Activated CD4-positive, alpha-beta memory T cell treated with anti-CD3 and anti-CD28 coated beads, Interleukin-2, amount 10 ng/mL, durations not matched to agents 7 days and 5 days (primary cell): ENCODE measurements around the gene SEMA6A. TPM values are rescaled to one million over a fixed set of nuclear protein-coding genes. Genes with fewer than 3 reads are reported as not detected.

ENCODE experiments used
- CTCF ChIA-PET: fragments of 350-600 bp; sonication (Branson Sonifier 250); formaldehyde crosslinking; loops from one replicate; lab custom pipeline; 2021; ENCODE audit warnings: antibody characterized with exemption, inconsistent platforms; lab: Charles Lee
- POLR2A ChIA-PET: fragments of 350-600 bp; sonication (Branson Sonifier 250); formaldehyde crosslinking; loops from one replicate; lab custom pipeline; 2021; ENCODE audit warnings: antibody characterized with exemption; lab: Charles Lee
- DNase-seq: peaks from one replicate; pipeline ENCODE4 v3.0.0-alpha.2; 2020
- H3K27ac Mint-ChIP-seq: one replicate; pipeline ENCODE4 v1.8.0; 2021; ENCODE audit warnings: mild to moderate bottlenecking, mixed read lengths
- H3K27me3 Mint-ChIP-seq: one replicate; pipeline ENCODE4 v1.8.0; 2021; ENCODE audit warnings: mixed read lengths
- H3K36me3 Mint-ChIP-seq: one replicate; pipeline ENCODE4 v1.8.0; 2021; ENCODE audit warnings: low read depth, mixed read lengths
- H3K4me1 Mint-ChIP-seq: one replicate; pipeline ENCODE4 v1.8.0; 2021; ENCODE audit warnings: mixed read lengths
- H3K4me3 Mint-ChIP-seq: one replicate; pipeline ENCODE4 v1.8.0; 2021; ENCODE audit warnings: mild to moderate bottlenecking, mixed read lengths
- H3K9me3 Mint-ChIP-seq: one replicate; pipeline ENCODE4 v1.8.0; 2021; ENCODE audit warnings: mixed read lengths
- total RNA-seq, 2 experiments: library from RNA; stranded (reverse); gene quantifications; one replicate each; pipeline ENCODE4 v1.2.3, GENCODE V29; 2021

Gene SEMA6A
- total RNA-seq, 2 experiments from 2014 or later: 0.13 TPM; not detected in 1

DNA sequence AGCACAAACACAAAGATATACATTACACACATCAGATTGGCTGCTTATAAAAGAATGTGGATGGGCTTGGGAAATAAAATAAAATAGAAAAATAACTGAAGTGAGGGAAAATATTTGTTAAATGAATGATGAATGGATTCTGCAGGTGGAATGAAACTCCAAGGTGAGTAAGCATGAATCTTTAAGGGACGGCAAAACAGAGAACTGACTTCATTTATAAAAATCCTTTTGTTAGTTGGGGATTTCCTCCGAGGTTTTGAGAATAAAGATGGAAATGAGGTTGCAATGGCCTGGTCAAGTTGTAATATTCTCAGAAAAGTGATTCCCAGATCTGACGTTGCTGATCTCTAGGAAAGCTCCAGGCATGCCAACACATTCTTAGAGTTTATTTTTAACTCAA is 20.9 kb upstream of the SEMA6A start:
- no peaks in the 10 kb centered on the region for H3K27me3 Mint-ChIP-seq
- H3K36me3 Mint-ChIP-seq: no peaks in the 10 kb centered on the region

DNA sequence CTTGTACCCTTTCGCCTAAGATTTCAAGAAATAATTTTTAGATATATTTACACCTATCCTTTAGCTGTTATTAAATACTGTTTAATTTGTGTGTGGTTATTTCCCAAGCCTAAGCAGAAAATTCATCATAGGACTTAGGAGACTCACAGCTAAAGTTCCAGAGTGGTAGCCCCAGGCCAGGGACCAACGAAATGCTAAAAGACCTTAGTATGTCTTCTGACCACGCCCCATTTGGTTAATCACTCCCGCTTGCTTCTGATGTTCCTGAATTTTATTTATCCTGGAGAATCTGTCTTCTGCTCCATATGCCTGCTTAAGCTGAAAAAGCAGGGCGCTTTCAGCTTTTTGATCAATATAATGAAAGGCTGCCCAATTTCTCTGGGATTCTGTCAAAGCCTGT is 18.7 kb upstream of the SEMA6A start:
- DNase-seq: no peak
- no peaks in the 10 kb centered on the region for H3K4me1 Mint-ChIP-seq
- H3K27me3 Mint-ChIP-seq: no peaks in the 10 kb centered on the region
- no peaks in the 10 kb centered on the region for H3K9me3 Mint-ChIP-seq
- H3K27ac Mint-ChIP-seq: no peak overlapping the region
- H3K36me3 Mint-ChIP-seq: no peaks in the 10 kb centered on the region
- H3K4me3 Mint-ChIP-seq: no peak overlapping the region
- ChIA-PET CTCF (interaction anchor here (0.7 kb wide), 1 partner anchor 17 kb away, joined by 3 read pairs; no protein-coding TSS in a partner anchor), POLR2A (no interaction called here)

More for the DNA sequence above, 20.9 kb upstream of the SEMA6A start:
- POLR2A ChIA-PET: no interaction called here
- DNase-seq: no peak
- no peak overlapping the region for H3K4me3 Mint-ChIP-seq
- H3K4me1 Mint-ChIP-seq: no peaks in the 10 kb centered on the region
- no peak overlapping the region for H3K27ac Mint-ChIP-seq
- H3K9me3 Mint-ChIP-seq: no peaks in the 10 kb centered on the region
- CTCF ChIA-PET: no interaction called here

DNA sequence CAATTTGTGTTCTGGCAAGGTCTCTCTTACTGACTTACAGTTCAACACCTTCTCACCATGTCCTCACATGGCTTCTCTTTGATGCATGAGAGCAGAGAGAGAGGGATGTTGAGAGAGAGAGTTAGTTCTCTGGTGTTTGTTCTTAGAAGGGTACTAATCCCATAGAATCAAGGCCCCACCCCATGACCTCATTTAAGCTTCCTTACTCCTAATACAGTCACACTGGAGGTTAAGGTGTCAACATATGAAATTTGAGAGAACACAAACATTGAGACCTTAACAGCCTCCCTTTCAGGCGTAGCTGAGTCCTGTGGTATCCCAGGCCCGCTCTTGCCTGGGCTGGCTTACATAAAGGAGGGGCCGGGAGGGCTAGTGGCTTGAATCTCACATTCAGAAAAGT is 10.6 kb upstream of the SEMA6A start:
- CTCF ChIA-PET: interaction anchor here (1.1 kb wide), 1 partner anchor 9 kb away, joined by 3 read pairs; no protein-coding TSS in a partner anchor
- POLR2A ChIA-PET: interaction anchor here (0.6 kb wide), 1 partner anchor 462 kb away, joined by 3 read pairs; no protein-coding TSS in a partner anchor
- no peak overlapping the region for H3K4me3 Mint-ChIP-seq
- H3K36me3 Mint-ChIP-seq: no peaks in the 10 kb centered on the region
- H3K9me3 Mint-ChIP-seq: no peaks in the 10 kb centered on the region
- H3K27me3 Mint-ChIP-seq: peaks cover 18% of the 10 kb centered on the region
- no peak for DNase-seq
- no peaks in the 10 kb centered on the region for H3K4me1 Mint-ChIP-seq
- no peak overlapping the region for H3K27ac Mint-ChIP-seq

DNA sequence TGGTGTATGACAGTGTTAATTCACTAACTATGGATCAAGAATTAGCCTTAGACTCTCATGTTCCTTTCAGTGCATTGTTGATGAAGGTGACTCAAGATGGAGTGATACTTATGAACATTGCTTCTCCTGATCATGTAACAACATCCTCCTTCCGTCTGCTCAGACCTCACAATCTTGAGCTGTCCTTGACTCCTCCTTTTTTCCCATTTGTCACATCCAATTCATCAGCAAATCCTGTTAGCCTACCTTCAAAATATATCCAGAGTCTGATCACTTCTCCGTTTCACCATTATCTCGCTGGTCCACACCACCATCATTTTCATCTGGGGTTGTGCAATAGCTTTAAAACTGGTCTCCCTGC is 9.2 kb upstream of the SEMA6A start:
- ChIA-PET POLR2A (no interaction called here), CTCF (no interaction called here)
- DNase-seq: no peak
- Mint-ChIP-seq H3K4me1 (no peaks in the 10 kb centered on the region), H3K4me3 (no peak overlapping the region), H3K9me3 (no peaks in the 10 kb centered on the region), H3K36me3 (no peaks in the 10 kb centered on the region), H3K27me3 (peaks cover 23% of the 10 kb centered on the region), H3K27ac (no peak overlapping the region)

DNA sequence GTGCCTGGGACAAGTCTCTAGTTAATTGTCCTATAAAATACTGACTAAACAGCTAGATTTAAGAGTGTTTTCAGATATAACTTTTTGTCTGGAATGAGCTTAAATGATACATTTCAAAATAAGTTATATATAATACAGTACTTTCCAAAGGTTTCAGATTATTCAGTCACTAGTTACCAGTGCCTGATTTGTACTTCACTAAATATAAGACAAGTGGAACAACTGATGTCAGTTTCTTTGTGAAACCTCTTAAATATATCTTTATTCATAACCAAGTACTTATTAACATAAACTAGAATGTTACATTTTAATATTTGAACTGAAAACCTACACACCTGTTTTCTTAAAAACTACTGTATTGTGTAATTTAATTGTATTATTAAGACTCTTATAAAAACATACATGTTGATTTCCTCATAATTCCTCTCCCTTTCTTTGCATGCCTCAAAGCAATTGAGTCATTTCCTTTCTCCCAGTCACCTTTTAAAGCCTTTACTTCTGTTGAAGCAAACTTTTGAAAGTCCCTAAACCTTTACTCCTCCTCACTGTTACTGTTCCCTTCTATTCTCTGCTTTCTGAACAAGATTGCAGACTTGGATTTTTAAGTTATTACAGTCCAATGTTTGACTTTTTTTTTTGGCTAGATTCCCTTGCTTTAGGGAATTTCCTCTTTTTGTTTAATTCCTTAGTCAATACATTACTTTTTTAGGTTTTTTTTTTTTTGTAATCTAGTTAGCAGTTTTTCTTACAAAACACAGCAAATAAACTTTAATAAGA is 8.7 kb upstream of the SEMA6A start:
- POLR2A ChIA-PET: no interaction called here
- Mint-ChIP-seq H3K9me3 (no peaks in the 10 kb centered on the region), H3K4me1 (no peaks in the 10 kb centered on the region), H3K27ac (no peak overlapping the region), H3K27me3 (peaks cover 27% of the 10 kb centered on the region), H3K4me3 (no peak overlapping the region), H3K36me3 (no peaks in the 10 kb centered on the region)
- no peak for DNase-seq
- CTCF ChIA-PET: no interaction called here

DNA sequence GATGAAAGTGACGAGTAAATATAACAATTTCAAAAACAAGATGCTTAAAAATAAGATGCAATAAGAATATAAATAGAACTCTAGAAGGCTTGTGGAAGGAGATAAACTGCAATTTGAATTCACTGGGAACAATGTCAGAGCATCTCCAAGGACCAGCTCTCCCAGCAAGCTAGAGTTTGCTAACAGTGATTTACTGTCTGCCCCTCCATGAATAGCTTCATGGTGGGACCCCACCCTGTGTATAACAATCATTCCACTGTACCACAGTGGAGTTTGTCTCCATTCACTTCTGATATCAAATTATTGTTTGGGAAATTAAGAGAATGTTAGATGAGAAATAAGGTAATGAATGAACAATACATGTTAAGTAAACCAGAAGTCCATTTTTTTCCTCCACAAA is 7.3 kb upstream of the SEMA6A start:
- no peak for DNase-seq
- CTCF ChIA-PET: no interaction called here
- Mint-ChIP-seq H3K4me1 (peaks cover 3% of the 10 kb centered on the region), H3K27ac (no peak overlapping the region), H3K9me3 (no peaks in the 10 kb centered on the region), H3K27me3 (peaks cover 36% of the 10 kb centered on the region), H3K36me3 (no peaks in the 10 kb centered on the region), H3K4me3 (no peak overlapping the region)
- POLR2A ChIA-PET: no interaction called here

DNA sequence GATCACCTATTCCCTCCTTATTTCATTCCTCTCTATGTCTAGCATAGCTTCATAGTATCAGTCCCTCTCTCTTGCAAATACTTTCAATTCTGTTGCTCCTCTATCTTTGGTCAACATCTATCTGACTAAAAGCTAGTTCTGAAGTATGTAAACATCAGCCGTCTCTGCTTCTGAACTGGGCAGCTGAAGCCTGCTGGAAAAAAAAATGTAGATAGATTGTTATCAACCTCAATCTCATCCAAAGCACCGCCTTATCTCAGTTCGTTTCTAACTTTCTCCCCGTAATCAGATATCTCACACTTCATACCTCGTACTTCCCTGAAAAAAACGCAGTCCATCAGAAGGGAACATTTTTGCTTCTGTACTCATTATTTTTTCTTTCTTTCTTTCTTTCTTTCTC is 4.5 kb upstream of the SEMA6A start:
- no peak overlapping the region for H3K4me3 Mint-ChIP-seq
- peaks cover 55% of the 10 kb centered on the region for H3K27me3 Mint-ChIP-seq
- no peaks in the 10 kb centered on the region for H3K9me3 Mint-ChIP-seq
- ChIA-PET POLR2A (no interaction called here), CTCF (no interaction called here)
- H3K4me1 Mint-ChIP-seq: peaks cover 19% of the 10 kb centered on the region
- H3K36me3 Mint-ChIP-seq: no peaks in the 10 kb centered on the region
- no peak for DNase-seq
- no peak overlapping the region for H3K27ac Mint-ChIP-seq

DNA sequence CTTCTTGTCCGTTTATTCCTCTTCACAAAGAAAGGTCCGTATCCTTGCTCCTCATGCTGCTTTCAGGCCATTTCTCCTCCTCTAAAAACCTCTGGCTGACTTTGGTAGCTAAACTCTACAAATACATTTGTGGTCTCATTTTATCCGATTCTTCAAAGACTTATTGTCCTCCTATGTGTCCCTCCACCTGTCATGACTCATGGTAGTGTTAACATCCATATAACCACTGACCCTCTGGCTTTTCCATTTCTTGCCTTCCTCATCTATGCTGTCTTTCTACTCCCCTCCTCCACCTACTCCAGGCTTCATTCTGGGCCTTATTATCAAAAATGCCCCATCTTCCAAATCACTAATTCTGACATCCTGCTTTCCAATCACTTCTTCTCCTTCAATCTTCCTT is 4.1 kb upstream of the SEMA6A start:
- Mint-ChIP-seq H3K27me3 (peaks cover 55% of the 10 kb centered on the region), H3K27ac (no peak overlapping the region), H3K4me3 (no peak overlapping the region), H3K9me3 (no peaks in the 10 kb centered on the region), H3K36me3 (no peaks in the 10 kb centered on the region), H3K4me1 (peaks cover 20% of the 10 kb centered on the region)
- ChIA-PET CTCF (no interaction called here), POLR2A (no interaction called here)
- DNase-seq: no peak

DNA sequence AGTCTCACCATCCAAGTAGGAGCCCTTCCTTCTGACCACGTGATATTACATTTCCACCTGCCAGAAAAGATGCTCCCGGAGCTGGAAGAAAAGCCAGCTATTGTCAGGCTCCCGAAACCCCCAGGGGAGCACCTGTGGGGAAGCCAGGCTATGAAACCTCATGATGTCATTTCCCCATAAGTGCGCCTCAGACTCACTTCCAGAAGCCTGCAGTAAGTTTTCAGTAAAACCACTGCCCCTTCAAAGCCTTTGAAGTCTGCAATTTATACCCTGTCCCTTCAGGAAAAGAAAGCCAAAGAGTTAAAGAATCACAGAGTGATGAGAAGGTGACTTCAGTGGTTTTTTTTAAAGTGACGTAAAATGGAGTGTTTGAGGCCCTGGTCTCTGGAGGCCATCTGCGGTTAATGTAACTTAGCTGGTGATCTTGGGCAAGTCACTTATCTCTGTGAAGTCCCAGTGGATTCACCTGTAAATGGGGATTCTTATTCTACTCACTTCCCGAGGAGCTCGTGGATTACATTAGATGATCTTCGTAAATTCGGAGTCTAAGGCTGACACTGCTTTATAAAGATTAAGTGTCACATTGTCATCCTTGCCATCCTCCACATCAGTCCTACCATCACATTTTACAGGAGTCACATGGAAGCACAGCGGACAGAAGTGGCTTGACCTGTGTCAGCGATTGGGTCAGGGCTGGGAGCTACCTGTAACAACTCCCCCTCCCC is 2.6 kb upstream of the SEMA6A start:
- ChIA-PET CTCF (interaction anchor here (0.8 to 2.4 kb wide), 3 partner anchors 10 to 441 kb away, joined by 3 to 7 read pairs (median 4); no protein-coding TSS in a partner anchor), POLR2A (no interaction called here)
- Mint-ChIP-seq H3K36me3 (no peaks in the 10 kb centered on the region), H3K27ac (no peak overlapping the region), H3K27me3 (peaks cover 68% of the 10 kb centered on the region), H3K4me1 (peaks cover 24% of the 10 kb centered on the region), H3K4me3 (no peak overlapping the region), H3K9me3 (no peaks in the 10 kb centered on the region)
- no peak for DNase-seq

DNA sequence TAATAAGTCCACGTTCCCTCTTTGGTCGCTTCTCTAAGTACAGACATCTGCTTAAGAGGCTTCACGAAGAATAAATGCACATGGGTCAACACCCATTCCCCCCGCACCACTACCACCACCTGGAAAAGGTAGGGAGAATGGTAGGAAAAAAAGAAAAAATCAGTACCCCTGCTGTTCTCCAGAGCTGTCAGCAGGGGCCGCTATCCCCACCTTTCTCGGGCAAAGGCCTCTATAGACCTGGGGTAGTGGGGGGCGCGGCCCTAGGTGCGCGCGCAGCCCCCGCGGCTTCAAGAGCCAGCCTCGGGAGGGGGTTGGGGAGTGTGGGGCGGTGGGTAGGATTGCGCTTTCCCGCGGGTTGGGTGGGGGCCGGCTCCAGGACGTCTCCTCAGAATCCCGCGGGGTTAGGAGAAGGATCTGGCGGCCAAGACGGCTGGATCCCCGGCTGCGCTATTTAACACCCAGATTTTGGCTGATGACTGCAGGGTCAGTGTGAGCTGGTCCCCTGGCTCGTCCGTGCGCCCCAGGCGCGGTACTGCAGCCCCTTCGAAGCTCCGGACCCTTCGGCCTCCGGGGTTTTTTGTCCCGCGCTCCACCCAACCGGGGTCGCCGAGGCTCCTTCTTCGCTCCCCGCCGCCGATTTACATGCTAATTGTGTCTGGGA is 1.6 kb upstream of the SEMA6A start:
- Mint-ChIP-seq H3K9me3 (no peaks in the 10 kb centered on the region), H3K27me3 (peaks cover 74% of the 10 kb centered on the region), H3K4me1 (peaks cover 24% of the 10 kb centered on the region), H3K4me3 (no peak overlapping the region), H3K27ac (no peak overlapping the region), H3K36me3 (no peaks in the 10 kb centered on the region)
- ChIA-PET POLR2A (no interaction called here), CTCF (interaction anchor here (0.8 to 2.4 kb wide), 5 partner anchors 9 to 442 kb away, joined by 3 to 7 read pairs (median 3); no protein-coding TSS in a partner anchor)
- peak; percentile 35 for DNase-seq

DNA sequence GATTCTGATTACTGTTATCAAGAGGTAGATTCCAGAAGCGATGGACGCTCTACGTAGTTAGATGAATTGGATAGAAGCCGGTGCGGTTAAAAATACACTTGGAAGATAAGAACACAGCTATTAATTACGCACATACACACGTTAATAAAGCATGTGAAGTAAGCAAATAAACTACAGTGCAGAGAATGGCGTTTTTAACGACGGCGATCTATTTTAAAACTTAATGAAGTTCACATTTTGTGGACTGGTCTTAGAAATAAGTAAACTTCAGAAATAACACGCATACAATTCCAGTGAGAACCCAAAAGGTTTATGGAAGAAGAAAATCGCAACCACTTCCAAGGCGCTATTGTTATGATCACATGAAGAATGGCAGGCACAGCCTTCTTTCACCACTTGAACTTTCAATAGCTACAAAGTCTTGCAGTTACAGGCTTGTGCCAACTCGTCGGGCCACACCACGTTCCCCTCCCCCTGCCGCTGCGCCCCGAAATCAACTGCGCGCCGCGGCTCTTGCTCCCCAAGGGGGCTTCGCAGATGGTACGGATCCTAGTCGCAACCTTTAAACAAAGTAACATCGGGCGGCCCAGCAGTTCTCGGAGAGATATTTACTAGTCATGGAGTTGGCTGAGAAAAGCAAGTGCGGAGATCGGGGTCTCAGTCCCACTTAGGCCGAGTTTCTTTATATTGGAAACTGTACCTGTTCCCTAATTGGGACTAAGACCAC is 866 bp upstream of the SEMA6A start:
- POLR2A ChIA-PET: interaction anchor here (0.6 kb wide), 1 partner anchor 85 kb away, joined by 3 read pairs; no protein-coding TSS in a partner anchor
- no peak overlapping the region for H3K27ac Mint-ChIP-seq

DNA sequence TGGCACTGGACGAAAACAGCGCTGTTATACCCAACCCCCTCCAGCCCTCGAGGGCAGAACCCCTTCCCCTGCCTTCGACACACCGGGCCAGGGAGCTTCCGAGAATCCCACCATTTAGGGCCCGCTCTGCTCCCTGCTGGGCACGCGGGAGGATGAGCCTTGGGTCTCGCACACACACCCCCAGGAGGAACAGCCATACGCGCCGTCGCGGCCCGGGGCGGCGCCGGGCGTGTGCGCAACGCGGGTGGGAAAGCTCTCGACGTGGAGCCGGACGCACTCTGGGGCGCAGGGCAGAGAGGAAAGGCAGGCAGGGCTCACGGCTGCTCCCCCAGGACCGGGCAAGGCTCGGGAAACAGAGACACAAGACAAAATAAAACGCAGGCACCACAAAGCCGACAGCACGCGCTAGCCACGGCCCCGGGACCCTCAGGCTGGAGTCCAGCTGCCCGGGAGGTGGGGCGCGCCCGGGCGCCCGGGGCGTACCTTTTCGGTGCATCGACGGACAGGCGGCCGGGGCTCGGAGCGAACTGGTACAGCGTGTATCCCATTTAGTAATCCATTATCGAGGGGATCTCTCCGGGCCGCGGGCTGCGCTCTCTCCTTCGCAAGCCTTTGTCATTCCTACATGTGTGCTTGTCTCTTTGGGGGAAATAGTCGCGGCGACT is 789 bp downstream of the SEMA6A start:
- Mint-ChIP-seq H3K36me3 (no peaks in the 10 kb centered on the region), H3K9me3 (no peaks in the 10 kb centered on the region), H3K4me3 (peak overlapping the region; percentile 55), H3K27me3 (peaks cover 81% of the 10 kb centered on the region), H3K27ac (peak overlapping the region; percentile 54), H3K4me1 (peaks cover 24% of the 10 kb centered on the region)
- DNase-seq: no peak
- POLR2A ChIA-PET: no interaction called here
- CTCF ChIA-PET: no interaction called here

More for the DNA sequence above, 866 bp upstream of the SEMA6A start:
- Mint-ChIP-seq H3K4me1 (peaks cover 24% of the 10 kb centered on the region), H3K27me3 (peaks cover 74% of the 10 kb centered on the region), H3K9me3 (no peaks in the 10 kb centered on the region), H3K4me3 (peak overlapping the region; percentile 30), H3K36me3 (no peaks in the 10 kb centered on the region)
- CTCF ChIA-PET: interaction anchor here (1.3 to 2.4 kb wide), 3 partner anchors 12 to 442 kb away, joined by 3 to 7 read pairs (median 4); no protein-coding TSS in a partner anchor
- no peak for DNase-seq
